ENCODE data around the gene LAPTM5.
"Not testable (repeated sequence)": the region's sequence is repeated elsewhere in the genome, so short reads cannot be mapped to it uniquely, and the experiment has no call there.

The LAPTM5 gene

DNA sequence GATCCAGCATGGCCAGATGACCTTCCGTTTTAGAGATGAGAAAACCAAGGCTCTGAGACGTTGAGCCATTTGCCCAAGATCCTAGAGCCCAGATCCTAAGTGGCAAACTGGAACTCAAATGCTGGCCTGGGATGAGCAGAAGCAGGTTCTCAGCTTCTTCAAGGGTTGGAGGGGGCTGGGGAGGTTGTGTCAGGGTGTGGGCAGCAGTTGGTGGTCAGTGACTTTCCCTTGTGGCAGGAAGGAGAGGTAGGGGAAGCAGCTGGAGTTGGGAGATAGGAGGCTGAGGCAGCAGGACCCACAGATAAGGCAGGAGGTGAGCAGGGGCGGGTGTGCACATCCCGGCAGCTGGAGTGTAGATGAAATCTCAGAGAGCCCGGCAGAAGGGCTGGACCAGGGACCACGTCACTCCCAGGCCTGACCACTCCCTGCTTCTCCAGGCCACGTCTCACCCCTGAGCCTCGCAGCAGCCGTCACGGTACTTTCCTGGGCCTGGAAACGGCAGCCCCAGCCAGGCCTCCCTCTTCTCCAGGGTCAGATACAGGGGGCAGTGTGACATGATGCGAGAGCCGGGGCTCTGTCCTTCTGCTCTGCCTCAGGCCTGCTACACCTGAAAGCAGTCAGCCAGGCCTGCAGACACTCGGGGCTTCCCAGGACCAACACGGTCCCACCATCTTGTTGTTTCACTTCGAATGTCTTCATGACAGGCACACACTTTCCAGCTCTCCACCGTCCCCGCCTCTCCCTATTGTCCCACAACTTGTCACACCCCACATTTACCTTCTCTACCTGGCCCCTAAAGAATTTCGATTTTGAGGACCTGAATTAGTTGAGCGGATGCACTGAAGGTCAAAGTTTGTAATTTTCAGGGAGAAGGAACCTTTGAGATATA lies 11.5 kb upstream of the LAPTM5 start:
- no peak for DNase-seq

DNA sequence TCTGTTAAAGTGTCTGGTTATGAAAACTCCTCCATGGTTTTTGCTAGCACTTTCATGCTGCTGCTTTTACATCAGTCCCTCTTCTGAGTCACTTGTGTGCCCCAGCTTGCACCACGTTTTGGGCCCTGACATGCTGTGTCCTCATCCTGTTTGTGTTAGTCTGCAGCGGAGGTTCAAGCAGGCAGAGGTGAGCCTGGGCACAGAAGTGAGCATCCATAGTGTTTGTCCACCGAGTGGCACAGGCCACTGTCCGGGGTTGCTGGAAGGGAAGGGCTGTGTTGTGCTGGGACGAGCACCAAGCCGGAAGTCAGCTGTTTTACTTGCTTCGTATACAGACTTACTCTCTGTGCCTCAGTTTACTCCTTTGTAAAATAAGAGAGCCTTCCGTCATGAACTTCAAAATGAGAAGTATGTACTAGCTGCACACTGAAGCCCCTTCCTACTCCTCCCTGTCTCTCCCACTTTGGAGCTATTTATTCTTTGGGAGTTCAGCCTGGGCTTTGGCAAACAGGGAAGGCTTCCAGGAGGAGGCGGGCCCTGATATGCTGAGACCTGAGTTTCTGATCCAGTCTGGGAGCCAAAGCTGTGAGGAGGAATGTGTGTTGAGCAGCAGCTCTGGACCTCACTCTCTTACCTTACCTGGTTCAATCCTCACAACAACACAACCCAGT lies 10.7 kb upstream of the LAPTM5 start:
- DNase-seq = no peak

DNA sequence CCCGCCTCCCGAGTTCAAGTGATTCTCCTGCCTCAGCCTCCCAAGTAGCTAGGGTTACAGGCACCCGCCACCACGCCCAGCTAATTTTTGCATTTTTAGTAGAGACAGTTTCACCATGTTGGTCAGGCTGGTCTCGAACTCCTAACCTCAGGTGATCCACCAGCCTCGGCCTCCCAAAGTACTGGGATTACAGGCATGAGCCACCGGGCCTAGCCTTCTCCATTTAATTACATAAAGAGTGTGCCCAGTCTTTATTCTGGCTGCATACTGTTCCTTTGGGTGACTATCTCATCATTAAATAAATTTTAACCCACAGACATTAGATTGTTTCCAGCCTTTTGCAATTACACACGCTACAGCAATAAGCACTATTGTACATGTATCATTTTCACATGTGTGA lies 9.4 kb upstream of the LAPTM5 start:
- not testable (repeated sequence) for DNase-seq

DNA sequence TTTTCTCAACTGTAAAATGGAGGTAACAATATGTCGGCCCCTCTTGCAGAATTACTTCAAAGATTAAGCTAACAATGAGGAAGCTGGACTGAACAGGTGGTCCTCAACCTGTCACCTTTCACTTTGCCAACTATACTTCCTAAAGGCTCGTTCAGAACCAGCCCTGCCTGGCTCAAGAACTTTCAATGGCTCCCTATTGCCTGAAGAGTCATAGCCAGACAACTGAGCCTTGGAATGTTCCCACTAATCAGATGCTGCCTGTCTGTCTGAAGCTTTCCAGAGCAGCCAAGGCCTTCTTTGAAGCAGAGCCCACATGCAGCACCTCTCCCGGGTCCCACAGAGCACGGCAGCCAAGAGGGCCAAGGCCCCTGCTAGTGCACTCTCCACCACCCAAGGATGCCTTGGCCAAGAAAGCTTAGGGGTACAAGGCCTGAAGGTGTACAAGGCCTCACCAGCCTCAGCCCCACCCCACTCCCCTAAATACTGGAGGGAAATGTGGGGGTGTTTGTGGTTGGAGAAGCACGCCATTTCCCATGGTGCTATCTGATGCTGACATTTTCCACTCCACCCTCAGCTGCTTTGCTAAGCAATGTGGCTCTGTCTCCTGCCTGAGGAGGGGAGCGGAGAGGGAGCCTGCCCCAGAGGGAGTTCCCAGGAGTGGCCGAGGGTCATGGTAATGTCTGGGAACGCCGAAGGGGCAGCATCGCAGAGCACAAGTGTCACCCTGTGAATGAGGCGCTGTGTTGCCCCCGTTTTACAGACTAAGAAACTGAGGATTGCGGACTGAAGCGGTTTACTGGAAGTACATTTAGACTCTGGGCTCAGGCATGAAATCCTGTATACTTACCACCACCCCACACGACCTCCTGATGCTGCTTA lies 8.2 kb upstream of the LAPTM5 start:
- DNase-seq = peak in 2 of 6 experiments; percentile 13 to 30

DNA sequence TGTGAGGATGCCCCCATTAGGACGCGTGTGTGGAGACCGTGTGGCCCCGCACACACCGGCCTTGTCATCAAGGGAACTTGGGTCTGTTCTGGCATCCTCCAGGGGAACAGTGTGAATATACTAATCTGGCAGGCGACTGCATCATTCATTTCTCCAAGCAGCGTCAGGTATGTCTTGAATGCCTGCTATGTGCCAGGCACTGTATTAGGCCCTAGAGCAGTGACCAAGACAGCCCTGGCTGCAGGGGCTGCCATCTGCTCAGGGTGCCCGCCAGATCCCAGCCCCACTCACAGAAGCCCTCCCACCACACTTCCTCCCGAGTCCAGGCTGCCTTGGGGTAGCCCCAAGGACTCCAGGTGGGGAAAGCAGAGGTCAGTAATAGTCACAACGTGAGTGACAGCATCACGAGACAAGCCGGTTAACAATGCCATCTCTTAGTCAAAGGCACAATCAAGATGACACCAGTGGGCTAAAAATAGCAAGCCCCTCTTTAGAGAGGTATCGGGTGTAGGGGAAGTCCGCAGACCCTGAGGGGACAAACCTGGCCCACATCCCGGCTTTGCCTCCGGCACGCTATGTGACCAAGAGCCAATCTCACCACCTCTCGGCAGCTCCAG lies 7.5 kb upstream of the LAPTM5 start:
- DNase-seq = no peak

DNA sequence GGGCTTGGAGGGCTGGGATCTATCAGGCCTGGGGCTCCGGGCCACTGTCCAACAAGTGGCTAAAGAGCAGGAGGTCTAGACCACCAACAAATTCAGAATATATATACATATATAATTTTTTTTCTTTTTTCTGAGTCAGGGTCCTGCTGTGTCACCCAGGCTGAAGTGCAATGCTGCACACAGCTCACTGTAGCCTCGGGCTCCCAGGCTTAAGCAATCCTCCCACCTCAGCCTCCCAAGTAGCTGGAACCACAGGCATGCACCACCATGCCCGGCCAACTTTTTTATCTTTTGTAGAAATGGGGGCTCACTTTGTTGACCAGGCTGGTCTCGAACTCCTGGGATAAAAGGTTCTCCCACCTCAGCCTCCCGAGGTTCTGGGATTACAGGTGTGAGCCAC lies 6.8 kb upstream of the LAPTM5 start:
- no peak for DNase-seq

DNA sequence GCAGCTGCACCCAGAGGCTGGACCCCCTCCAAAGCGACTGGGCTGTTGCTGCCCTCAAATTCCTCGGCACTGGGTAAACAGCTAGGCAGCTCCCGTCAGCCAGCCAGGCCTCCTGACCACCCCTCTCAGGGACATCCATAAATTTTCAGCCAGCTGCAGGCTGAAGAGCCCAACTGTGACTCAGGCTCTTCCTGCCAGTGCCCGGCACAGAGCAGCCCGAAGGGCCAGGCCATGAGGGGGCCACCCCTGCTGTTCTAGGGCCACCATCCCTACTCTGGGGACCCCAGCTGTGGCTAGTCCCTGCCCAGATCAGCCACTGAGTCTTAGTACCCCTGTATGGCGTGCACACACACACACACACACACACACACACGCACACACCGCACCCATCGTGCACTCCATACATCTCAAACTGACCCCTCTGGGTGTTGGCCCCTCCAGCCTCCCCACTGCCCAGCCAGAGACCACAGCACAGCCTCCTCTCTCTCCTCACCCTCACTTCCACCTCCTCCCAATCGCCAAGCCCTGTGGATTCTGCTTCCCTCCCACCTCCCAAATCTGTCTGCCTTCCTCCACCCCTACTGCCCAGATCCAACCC lies 6.2 kb upstream of the LAPTM5 start:
- DNase-seq = no peak

DNA sequence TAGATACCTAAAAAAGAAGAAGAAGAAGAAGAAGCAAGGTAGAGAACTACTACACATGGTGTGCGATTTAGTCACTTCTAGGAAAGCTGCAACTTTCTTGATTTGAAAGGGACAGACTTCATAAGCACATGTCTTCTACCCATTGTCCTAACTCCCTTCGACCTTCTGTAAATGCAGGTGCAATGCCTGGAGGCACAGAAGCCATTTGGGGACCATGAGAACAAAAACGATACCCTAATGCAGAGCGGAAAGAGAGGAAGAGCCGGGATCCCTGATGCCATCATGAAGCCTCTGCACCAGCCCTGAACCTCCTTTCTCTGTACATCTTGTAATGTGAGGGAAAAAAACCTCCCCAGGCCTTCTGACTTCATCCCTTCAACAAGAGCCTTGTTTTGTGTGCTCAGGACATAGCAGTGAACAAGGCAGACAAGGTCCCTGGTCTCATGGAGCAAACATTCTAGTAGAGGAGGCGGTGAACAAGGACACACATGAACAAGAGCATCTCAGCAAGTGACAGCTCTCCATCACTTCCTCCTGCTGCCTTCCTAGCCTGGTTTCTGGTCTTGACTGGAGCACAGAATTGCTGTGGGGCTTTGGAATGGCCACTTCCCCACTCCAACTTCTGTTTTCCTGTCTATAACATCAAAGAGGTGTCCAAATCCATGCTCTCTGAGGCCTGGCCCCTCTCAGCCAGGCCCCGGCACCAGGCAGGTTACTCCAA lies 5.5 kb upstream of the LAPTM5 start:
- DNase-seq = no peak

DNA sequence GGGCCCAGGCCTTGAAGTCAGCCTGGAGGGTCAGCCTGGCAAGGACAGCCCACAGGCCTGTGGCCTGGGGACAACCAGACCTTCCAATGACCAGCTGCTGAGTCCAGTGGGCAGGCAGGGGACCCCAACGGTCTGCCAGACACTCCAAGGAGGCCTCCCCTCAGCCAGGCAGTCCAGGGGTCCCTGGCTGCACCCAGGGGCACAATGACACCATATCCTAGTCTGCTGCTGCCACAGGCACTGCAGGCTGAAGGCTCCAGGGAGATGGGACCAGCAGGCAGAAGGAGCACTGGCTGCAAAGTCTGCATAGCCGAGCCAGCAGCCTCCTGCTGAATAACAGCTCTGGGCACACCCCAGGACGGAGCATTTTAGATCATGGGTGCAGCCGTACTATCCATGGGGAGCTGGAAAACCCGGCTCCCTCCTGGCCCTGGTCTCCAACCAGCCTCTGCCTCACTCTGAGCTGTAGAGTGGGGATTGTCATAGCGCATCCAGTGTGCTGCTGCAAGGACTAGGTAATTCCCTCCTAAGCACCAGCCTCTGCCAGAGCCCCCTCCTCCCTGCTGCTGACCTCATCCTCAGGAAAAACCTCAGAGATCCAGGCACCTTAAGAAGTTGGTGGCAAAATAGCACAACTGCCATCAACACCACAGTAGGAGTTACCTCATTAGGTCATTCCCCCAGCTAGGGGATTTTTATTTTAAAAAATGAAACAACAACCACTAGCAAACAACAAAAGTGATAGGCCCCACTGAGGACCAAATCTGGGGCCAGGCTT lies 4.8 kb upstream of the LAPTM5 start:
- DNase-seq = peak in 1 of 6 experiments; percentile 11

DNA sequence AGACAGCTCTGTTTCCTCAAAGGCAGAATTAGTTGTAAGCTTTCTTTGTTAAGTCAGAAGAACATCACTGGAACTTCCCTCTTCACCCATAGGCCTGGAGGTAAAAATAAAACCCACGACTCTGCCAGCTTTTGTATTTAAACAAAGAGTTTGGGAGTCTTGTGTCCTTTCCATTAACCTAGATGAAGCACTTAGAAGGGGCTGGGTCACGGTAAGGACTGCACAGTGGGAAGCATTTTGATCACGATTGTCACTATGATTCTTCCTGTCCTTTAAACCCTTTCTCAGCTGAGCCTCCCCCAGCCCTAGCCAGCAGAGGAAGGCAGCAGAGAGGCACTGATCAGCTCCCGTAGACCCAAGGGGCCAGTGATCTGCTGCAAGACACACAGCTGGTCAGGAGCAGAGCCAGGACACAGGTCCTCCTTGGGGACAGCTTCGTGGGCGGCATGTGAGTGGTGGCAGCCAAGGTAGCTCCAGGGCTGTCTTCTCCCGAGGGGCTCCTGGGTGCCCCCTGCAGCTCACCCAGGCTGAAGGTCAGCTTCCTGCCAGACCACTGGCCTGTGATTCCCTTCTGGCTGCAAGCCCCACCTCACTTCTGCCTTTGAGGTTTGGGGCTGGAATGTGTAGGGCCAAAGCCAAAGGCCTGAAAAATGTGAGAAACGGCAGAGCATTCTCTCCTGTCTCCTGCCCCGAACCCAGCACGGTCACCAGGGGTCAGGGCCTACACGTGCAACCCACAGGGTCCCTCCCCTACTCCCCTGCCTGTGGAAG lies 4.0 kb upstream of the LAPTM5 start:
- peak in 1 of 6 experiments; percentile 23 for DNase-seq

DNA sequence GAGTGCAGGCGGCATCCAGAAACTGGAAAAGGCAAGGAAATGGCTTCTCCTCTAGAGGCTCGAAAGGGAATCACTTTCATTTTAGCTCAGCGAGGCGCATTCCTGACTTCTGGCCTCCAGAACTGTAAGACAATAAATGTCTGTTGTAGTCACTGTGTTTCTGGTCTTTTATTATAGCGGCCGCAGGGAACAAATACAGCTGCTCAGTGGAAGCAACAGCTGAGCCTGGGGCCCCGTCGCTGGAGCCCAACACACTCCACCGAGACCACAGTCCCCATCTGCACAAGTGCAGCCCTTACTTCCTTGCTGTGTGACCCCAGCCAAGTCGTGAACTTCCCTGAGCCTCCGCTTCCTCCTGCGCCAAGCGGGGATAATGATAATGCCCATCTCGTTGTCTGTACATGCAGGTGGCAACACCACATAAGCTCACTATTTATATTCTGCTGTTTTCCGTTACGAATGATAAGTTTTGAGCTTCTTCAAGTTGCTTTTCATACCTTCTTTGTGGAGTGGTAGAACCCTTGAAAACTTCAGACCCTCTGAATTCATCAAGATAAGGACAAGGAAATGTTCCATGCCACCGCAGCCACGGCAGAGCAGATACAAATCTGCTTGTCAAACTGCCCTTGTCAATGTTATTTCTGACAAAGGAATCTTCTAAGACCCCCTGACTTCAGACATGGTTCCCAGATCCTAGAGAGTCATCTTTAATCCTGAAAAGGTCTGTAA lies 3.2 kb upstream of the LAPTM5 start:
- DNase-seq = peak in 2 of 6 experiments; percentile 12 to 29

DNA sequence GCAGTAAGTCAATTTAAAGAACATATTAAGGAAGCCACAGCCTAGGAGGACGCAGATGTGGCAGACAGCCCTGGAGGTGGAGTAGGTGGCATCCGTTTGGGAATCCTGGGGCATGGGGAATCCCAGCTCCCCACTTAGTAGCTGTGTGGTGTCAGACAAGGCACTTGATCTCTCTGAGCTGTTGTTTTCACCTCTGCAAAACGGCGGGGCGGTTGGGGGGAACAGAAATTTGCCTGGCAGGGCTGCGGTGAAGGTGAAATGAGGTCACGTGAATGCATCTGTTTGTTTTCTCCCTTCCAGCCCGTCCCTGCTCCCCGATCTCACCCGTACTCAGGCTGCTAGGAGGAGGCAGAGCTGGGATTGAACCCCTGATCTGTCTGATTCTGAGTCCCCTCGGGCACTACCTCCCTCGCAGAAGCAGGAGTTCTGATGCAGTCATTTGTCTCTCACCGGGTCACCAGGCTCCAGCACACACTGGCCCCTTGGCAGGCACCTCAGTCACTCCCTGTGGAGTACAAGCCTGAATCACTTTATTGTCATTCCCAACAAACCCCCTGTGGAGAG lies 2.2 kb upstream of the LAPTM5 start:
- peak; percentile 44 to 75 (median 58) for DNase-seq

DNA sequence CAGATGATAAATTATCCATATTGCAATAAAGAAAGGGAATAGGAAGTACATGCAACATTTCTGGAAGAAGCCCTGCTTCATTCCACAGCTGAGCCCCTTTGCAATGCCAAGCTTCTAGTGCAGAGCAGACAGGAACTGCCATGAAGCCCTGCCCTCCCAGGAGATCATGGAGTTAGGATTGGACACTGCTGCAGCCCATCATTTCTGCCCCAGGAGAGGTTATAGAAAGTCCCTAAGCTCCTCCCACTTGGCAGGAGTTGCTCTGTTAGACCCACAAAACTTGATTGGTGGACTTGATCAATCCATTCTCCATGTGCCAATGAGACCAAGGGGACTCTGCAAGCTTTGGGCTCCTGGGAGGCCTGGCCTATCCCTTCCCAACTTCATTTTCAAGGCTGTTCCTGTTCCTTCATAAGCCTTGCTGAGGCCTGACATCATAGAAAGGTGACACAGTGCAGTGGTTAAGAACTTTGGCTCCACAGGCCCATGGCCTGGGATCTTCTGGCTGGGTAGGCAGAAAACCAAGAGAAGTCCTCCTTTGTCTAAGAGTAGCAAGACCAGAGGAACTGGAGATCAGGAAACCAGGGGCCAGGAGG lies 1.3 kb upstream of the LAPTM5 start:
- peak in 1 of 6 experiments; percentile 20 for DNase-seq

DNA sequence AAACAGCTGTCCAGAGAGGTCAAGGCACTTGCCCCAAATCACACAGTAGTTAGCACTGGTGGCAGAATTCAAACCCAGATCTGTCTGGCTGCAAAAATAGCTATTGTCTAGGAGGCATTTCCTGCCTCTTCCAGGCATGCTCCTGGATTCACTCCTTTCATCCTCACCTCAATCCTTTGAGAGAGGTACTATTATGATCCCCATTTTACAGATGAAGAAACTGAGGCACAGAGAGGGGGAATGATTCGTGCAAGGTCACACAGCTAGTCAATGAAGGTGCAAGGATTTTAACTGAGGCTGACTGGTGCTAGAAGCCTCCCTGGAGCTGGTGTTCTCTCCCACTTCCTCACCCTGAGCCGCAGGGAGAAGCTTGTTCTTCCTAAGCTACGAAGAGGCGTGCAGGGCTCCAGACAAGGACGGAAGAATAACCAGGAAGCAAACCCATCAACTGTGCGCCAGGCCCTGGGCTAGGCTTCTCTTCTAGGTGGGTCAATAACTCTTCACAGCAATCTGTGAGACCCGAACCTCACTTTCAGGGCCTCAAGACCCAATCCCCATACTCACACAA lies 631 bp upstream of the LAPTM5 start:
- no peak for DNase-seq

DNA sequence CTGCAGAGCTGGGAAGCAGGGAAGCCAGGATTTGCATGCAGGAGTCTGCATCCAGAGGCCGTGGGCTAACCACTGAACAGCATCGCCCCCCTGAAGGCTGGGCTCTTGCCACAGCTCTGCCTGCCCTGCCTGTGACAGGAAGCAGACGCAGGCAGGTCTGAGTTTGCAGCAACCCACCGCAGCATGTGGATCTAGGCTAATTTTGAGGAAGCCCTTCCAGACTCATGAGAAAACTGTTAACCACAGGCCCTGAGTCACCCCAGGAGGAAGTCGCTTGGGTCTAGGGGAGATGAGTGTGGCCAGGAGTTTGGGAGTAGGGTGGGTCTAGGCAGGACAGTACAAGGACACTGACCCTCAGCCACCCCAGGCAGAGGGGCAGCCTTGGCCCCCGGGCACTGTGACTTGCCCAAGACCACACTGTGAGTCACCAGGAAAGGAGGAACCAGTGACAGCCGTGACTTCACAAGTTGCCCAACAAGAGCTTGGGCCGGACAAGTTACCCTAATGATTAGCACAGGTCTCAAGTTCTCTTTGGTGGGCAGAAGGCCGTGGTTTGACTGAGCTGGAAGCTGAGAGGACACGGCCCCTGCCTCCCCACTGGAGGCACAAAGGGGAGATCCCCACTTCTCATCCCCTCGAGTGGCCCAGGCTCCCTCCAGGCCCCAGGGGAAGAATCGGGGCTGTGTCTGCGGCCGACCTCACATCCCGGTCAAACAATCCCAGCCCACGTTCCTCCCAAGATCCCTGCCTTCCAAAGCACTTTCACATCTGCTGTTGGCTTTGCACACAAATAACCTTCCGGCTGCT lies 826 bp downstream of the LAPTM5 start:
- peak; percentile 45 to 75 (median 58) for DNase-seq

DNA sequence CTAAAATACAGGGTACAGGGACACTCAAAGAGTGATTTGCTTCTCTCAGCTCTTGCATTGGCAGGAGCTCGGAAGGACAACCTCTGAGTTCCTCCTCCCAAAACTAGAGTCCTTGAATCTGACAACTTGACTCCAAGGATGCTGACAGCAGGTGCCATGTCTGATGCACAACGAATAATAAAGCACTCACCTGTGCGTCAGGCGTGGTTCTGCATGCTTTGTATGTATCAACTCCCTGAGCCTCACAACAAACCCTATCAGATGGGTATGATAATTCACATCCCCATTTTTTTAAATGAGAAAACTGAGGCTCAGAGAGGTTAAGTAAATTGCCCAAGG lies 1.4 kb downstream of the LAPTM5 start:
- DNase-seq = peak in 1 of 6 experiments; percentile 75

DNA sequence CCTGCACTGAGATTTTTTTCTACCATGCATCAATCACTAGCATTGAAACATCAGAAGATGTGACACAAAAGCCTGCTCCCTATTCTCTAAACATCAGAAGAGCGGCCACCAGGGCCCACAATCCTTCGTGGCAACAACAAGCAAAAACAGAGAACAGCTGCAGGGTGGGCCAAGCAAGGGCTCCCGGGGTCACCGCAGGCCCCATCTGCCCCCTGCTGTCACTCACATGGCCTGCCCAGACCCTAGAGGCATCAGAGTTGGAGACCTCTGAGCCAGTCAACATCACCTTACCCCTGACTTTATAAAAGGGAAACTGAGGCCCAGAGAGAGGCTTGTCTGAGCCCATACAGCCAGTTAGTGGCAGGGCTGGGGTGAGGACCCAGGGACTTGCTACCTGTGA lies 1.8 kb downstream of the LAPTM5 start:
- DNase-seq = no peak
